Suprapubic skin (tissue), 4 donors: ENCODE measurements around the gene IL4I1. TPM values are rescaled to one million over a fixed set of nuclear protein-coding genes. Genes with fewer than 3 reads are reported as not detected.

Experiments
- DNase-seq, 2 donors: peaks; one replicate each; pipeline ENCODE4 v3.0.0-alpha.2; 2019; ENCODE audit warnings: low spot score in 2 of 2
- H3K27ac ChIP-seq: fragments of 200-600 bp; sonication (generic); one replicate; pipeline ENCODE4 v1.5.1; 2019
- H3K27me3 ChIP-seq: fragments of 200-600 bp; sonication (generic); one replicate; pipeline ENCODE4 v1.5.1; 2019
- H3K36me3 ChIP-seq: fragments of 200-600 bp; sonication (generic); one replicate; pipeline ENCODE4 v1.5.1; 2019
- H3K4me1 ChIP-seq: fragments of 200-600 bp; sonication (generic); one replicate; pipeline ENCODE4 v1.5.1; 2019
- H3K4me3 ChIP-seq: fragments of 200-600 bp; sonication (generic); one replicate; pipeline ENCODE4 v1.5.1; 2019; ENCODE audit warnings: mild to moderate bottlenecking
- H3K9me3 ChIP-seq: fragments of 200-600 bp; sonication (generic); one replicate; pipeline ENCODE4 v1.5.1; 2019
- EP300 ChIP-seq: sonication (generic); formaldehyde crosslinking; IDR thresholded peaks from one replicate; pipeline ENCODE4 v1.6.1; 2017; ENCODE audit warnings: antibody characterized with exemption
- POLR2A ChIP-seq, 2 donors: fragments of 450-650 bp; IDR thresholded peaks; one replicate each; pipeline ENCODE4 v1.6.1; 2017; ENCODE audit warnings: antibody characterized with exemption in 2 of 2, mild to moderate bottlenecking in 2 of 2, moderate library complexity in 2 of 2
- POLR2AphosphoS5 ChIP-seq, 3 donors: sonication (generic); formaldehyde crosslinking; IDR thresholded peaks; one replicate each; pipeline ENCODE4 v1.6.1; 2017; ENCODE audit warnings: antibody characterized with exemption in 3 of 3
- WGBS: methylation state at CpG from one replicate; pipeline ENCODE4 v1.1.5; 2018; 5-methylcytosine and 5-hydroxymethylcytosine counted together
- total RNA-seq, 4 donors: library from RNA; depleted of rRNA; stranded (reverse); fragments of >200 nt; gene quantifications; one replicate each; pipeline ENCODE4 v1.1.0, GENCODE V29; 2016
- TF ChIP-seq, protein P1 (sequence below), 2 donors: fragments of 200-600 bp in 1 of 2; fragments of 450-650 bp in 1 of 2; sonication (generic) in 1 of 2; IDR thresholded peaks; one replicate each; pipeline ENCODE4 v1.5.1; 2016 to 2019; ENCODE audit warnings: antibody characterized with exemption in 2 of 2, mild to moderate bottlenecking in 1 of 2, moderate library complexity in 1 of 2

Gene IL4I1
- total RNA-seq, 4 donors from 2014 or later: 0.89 TPM; not detected in 3

DNA sequence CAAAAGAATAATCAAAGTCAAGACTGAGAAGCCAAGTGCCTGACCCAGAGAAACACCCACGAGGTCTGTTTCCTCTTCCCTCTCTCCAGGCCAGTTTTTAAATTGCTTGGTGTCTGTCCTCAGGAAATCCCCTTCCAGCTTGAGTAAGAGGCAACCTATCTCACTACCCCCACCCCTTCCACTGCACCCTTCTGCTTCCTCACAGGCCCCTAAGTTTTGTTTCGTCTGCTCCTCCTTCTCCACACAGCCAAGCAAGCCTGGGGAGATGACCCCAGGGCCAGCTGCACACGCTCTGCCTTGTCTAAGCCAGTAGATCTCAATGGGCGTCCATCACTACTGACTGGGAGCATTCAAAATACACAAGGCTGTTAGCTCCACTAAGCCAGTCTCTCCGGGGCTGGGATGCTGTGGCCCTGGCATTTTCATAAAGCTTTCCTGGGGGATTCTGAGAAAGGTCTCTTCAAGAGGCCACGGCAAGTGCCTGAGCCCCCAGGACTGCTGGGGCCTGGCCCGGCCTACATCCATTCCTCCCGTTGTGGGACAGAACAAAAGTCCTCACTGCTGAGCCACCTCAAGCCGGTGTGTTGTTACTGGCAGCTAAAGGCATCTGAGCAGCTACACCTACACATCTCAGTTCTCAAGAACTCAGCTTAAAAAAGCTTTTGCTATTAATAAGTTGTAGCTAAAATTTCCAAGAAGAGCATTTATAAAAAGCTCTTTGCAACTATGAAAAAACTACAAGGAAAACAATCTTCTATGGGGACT is 14.9 kb upstream of the IL4I1 start:
- Histone ChIP-seq H3K27me3 (no peaks in the 10 kb centered on the region), H3K36me3 (peaks cover 62% of the 10 kb centered on the region), H3K4me1 (no peaks in the 10 kb centered on the region), H3K27ac (no peak overlapping the region), H3K9me3 (no peaks in the 10 kb centered on the region), H3K4me3 (no peak overlapping the region)
- WGBS: 48% methylated on average over 9 of the region's 9 CpGs
- TF ChIP-seq, protein P1, sequence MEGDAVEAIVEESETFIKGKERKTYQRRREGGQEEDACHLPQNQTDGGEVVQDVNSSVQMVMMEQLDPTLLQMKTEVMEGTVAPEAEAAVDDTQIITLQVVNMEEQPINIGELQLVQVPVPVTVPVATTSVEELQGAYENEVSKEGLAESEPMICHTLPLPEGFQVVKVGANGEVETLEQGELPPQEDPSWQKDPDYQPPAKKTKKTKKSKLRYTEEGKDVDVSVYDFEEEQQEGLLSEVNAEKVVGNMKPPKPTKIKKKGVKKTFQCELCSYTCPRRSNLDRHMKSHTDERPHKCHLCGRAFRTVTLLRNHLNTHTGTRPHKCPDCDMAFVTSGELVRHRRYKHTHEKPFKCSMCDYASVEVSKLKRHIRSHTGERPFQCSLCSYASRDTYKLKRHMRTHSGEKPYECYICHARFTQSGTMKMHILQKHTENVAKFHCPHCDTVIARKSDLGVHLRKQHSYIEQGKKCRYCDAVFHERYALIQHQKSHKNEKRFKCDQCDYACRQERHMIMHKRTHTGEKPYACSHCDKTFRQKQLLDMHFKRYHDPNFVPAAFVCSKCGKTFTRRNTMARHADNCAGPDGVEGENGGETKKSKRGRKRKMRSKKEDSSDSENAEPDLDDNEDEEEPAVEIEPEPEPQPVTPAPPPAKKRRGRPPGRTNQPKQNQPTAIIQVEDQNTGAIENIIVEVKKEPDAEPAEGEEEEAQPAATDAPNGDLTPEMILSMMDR (IDR thresholded peaks at IDR 0.05): no peak
- no peak for TF ChIP-seq EP300
- TF ChIP-seq POLR2AphosphoS5 (IDR thresholded peaks at IDR 0.05): no peak
- TF ChIP-seq POLR2A (IDR thresholded peaks at IDR 0.05): no peak
- no peak for DNase-seq

DNA sequence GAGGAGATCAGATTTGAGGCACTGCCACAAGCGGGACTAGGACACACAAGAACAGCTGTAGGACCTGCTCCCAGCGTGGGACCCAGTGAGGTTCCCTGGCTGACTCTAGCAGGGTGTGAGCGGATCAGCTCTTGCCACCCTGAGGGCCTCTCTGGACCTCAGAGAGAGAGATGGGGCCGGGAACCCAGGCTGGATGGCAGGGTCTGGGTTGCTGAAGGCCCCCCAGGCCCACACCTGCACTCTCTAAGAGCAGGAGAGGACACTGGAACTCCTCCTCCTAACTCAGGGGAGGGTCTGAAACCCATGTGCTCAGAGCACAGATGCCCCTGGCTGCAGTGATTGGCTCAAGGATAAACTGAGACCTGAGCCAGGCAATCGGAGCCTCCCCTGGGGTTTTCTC is 13.5 kb upstream of the IL4I1 start:
- H3K36me3 ChIP-seq: peaks cover 57% of the 10 kb centered on the region
- no peaks in the 10 kb centered on the region for H3K9me3 ChIP-seq
- H3K4me1 ChIP-seq: no peaks in the 10 kb centered on the region
- H3K4me3 ChIP-seq: no peak overlapping the region
- TF ChIP-seq, protein P1 (IDR thresholded peaks at IDR 0.05): no peak
- TF ChIP-seq EP300: no peak
- no peak for TF ChIP-seq POLR2A (IDR thresholded peaks at IDR 0.05)
- no peak for TF ChIP-seq POLR2AphosphoS5 (IDR thresholded peaks at IDR 0.05)
- DNase-seq: no peak
- no peaks in the 10 kb centered on the region for H3K27me3 ChIP-seq
- 78% methylated on average over 4 of the region's 5 CpGs for WGBS
- no peak overlapping the region for H3K27ac ChIP-seq

DNA sequence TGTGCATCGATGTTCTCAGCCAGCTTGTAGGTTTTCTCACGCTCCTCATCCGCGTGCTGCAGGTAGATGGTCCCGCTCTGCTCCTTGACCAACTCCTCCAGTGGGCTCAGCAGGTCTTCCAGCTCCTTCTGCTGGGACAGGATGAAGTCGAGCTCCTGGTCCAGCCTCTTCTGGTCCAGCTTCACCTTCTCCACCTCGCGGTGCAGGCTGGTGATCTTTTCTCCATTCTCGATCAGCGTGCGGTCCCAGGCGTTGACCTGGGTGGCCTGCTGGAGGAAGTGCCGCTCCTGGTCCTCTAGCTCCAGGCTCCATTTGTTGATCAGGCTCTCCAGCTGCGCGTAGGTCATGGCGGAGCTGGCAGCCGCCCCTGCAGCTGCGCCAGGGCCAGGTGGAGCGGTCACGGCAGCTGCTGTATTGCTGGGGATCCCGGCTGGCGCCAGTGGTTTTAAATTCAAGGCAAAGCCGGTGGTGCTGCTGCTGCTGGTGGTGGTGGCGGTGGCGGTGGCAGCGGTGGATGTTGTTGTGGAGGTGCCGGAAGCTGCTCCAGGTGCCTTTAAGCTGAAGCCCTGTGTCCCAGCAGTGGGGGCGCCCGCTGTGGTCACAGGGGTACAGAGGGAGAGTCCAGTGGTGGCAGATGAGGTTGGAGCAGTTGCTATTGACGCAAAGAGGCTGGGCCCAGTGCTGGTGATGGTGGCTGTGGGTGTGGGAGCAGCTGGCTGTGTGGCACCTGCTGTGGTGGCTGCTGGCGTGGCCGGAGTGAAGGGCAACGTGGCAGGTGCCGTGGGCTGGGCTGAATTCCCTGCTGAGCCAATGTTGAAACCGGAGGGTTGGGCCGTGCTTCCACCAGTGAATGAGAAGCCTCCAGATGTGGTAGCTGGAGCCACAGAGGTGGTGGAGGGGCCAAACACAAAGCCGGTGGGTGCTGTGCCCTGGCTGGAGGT is 12.1 kb upstream of the IL4I1 start:
- Histone ChIP-seq H3K27me3 (no peaks in the 10 kb centered on the region), H3K9me3 (no peaks in the 10 kb centered on the region), H3K27ac (no peak overlapping the region), H3K4me3 (no peak overlapping the region), H3K4me1 (no peaks in the 10 kb centered on the region), H3K36me3 (peaks cover 47% of the 10 kb centered on the region)
- TF ChIP-seq POLR2A (IDR thresholded peaks at IDR 0.05): no peak
- TF ChIP-seq EP300: no peak
- TF ChIP-seq, protein P1 (IDR thresholded peaks at IDR 0.05): no peak
- TF ChIP-seq POLR2AphosphoS5 (IDR thresholded peaks at IDR 0.05): no peak
- DNase-seq: no peak
- WGBS: 94% methylated on average over 28 of the region's 37 CpGs

DNA sequence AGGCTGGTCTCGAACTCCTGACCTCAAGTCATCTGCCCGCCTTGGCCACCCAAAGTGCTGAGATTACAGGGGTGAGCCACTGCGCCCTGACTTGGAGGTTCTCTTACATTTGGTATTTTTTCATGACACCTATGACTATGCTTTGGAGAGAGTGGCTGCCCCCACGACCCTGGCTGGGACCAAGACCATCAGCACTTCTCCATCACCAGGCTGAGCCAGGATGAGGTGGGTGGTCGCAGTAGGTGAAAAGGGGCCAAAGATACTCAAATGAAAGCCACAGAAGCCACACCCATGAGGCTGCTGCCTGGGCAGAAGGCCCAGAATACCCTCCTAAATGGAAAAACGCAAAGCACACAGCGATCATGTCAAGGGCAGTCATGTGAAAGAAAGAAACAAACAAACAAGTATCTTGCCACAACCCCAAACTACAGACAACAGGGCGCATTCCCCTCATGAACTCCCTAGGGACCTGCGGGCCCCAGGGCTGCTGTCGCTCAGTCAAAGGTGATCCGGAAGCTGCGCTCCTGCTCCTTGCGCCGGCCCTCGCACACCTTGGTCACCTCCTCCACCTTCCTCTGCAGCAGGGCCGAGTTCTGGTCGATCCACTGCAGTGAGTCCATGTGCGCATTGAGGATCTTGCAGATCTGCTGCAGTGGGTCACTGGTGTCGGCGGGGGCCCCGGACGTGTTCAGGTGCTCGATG is 11.2 kb upstream of the IL4I1 start:
- H3K9me3 ChIP-seq: no peaks in the 10 kb centered on the region
- H3K36me3 ChIP-seq: peaks cover 38% of the 10 kb centered on the region
- H3K4me1 ChIP-seq: no peaks in the 10 kb centered on the region
- no peak for DNase-seq
- H3K27me3 ChIP-seq: no peaks in the 10 kb centered on the region
- no peak overlapping the region for H3K4me3 ChIP-seq
- TF ChIP-seq POLR2A (IDR thresholded peaks at IDR 0.05) (no peak), EP300 (no peak), POLR2AphosphoS5 (IDR thresholded peaks at IDR 0.05) (no peak)
- TF ChIP-seq, protein P1 (IDR thresholded peaks at IDR 0.05): no peak
- H3K27ac ChIP-seq: no peak overlapping the region
- 91% methylated on average over 23 of the region's 23 CpGs for WGBS
